ENCODE results near the gene TBC1D13. TPM values are rescaled to one million over a fixed set of nuclear protein-coding genes. Genes with fewer than 3 reads are reported as not detected.
A peak's percentile ranks its signal among the peaks of the same experiment; 100 is the strongest.

Gene TBC1D13
- 21.2 and 22.3 TPM in 2 replicates for total RNA-seq

DNA sequence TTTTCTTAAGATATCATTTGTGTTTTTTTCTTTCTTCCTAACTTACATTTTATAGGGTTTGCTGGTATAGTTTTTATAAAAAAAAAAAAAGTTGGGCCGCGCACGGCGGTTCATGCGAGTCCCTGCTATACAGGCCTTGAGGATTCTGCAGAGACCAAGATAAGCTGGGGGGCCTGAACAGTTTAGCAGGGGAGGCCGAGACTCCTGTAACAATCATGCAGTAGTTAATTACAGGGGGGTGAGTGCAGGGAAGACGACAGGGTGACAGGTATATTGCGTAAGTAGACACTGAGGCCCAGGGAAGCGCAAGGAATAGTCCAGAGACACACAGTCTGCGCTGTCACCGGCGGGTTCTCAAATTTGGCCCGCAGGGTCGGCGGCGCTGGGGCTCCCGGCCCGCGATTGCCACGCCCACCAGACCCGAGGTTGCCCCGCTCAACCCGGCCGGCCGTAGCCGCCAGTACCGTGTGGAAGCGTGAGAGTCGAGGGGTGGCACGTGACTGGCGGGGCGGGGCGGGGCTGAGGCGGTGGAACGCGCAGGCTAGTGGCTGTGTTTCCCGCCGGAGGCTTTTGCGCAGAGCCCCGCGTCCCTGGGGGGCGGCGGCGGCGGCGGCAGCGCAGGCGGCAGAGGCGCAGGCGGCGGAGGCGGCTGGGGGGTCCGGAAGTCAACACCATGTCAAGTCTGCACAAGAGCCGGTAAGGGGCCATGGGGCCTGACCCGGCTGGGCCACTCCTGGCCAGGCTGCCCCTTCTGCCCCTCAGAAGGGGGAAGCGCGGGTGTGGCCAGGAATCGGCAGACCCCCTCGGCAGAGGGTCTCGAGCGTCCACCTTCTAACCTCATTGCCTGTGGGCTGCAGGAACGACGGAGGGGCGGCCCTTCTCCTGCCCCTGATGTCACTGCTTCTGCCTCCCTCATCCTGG lies at the start of gene TBC1D13:
TBC1D13 (plus strand) TSS at position 573 of the 921 bp plus-strand sequence; CDS start at position 674, 101 bp downstream.
- H3K9me3 Mint-ChIP-seq: no peaks in the 10 kb centered on the region
- H3K27me3 Mint-ChIP-seq (ENCODE audit: insufficient read depth): no peaks in the 10 kb centered on the region

GRCh38 chr9:128742401-128742800 lies 44.7 kb upstream of the TBC1D13 start:
- no peaks in the 10 kb centered on the region for H3K27me3 Mint-ChIP-seq (ENCODE audit: insufficient read depth)
- no peak for DNase-seq (ENCODE audit: low spot score)
- H3K36me3 Mint-ChIP-seq (ENCODE audit: low read depth): peaks cover 3% of the 10 kb centered on the region
- no peak overlapping the region for H3K4me3 Mint-ChIP-seq
- H3K4me1 Mint-ChIP-seq (ENCODE audit: low read depth): no peaks in the 10 kb centered on the region
- no peak overlapping the region for H3K27ac Mint-ChIP-seq
- no peaks in the 10 kb centered on the region for H3K9me3 Mint-ChIP-seq
- intact Hi-C loops (cut with micrococcal nuclease): no loop called here

More for the DNA sequence above, at the start of gene TBC1D13:
- intact Hi-C loops (cut with micrococcal nuclease): loop anchor here (1.0 to 5.0 kb wide), 8 partner anchors 16 to 140 kb away; partner anchors contain the start of genes ENDOG, LRRC8A, PKN3 and SPOUT1
- Mint-ChIP-seq H3K4me3 (peak within 1 kb of the TSS; percentile 97), H3K4me1 (ENCODE audit: low read depth) (peaks cover 22% of the 10 kb centered on the region), H3K27ac (peak within 1 kb of the TSS; percentile 89), H3K36me3 (ENCODE audit: low read depth) (peaks cover 6% of the 10 kb centered on the region)
- peak; percentile 84 for DNase-seq (ENCODE audit: low spot score)

DNA sequence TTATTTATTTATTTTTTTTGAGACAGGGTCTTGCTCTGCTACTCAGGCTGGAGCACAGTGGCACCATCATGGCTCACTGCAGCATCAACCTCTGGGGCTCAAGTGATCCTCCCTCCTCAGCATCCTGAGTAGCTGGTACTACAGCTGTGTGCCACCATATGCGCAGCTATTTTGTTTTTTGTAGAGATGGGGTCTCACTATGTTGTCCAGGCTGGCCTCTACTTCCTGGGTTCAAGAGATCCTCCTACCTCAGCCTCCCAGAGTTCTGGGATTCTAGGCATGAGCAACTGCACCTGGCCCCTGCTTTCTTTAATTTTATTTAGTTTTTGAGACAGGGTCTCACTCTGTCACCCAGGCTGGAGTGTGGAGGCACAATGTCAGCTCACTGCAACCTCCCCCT lies 43.6 kb upstream of the TBC1D13 start:
- Mint-ChIP-seq H3K4me3 (no peak overlapping the region), H3K27ac (no peak overlapping the region), H3K36me3 (ENCODE audit: low read depth) (peaks cover 3% of the 10 kb centered on the region), H3K27me3 (ENCODE audit: insufficient read depth) (no peaks in the 10 kb centered on the region), H3K9me3 (no peaks in the 10 kb centered on the region), H3K4me1 (ENCODE audit: low read depth) (no peaks in the 10 kb centered on the region)
- no peak for DNase-seq (ENCODE audit: low spot score)
- intact Hi-C loops (cut with micrococcal nuclease): no loop called here

DNA sequence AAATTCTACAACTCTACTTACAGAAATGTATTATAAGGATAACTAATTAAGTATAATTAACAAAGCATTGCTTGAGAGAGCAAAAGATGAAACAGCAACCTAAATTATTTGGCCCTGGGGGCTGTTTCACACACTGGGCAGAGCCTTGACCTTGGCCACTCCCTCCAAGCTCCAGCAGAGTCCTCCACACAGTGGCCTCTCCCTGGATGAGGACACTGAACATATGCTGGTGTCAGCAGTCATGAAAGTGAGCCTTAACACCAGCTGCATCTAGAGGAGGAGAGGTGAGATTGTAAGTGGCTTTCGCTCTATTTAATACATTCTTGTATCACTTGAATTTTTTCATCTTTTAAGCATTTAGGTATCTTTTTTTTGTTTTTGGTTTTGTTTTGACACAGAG lies 39.8 kb upstream of the TBC1D13 start:
- no peak overlapping the region for H3K4me3 Mint-ChIP-seq
- H3K4me1 Mint-ChIP-seq (ENCODE audit: low read depth): no peaks in the 10 kb centered on the region
- DNase-seq (ENCODE audit: low spot score): no peak
- H3K9me3 Mint-ChIP-seq: no peaks in the 10 kb centered on the region
- no peaks in the 10 kb centered on the region for H3K27me3 Mint-ChIP-seq (ENCODE audit: insufficient read depth)
- H3K27ac Mint-ChIP-seq: no peak overlapping the region
- intact Hi-C loops (cut with micrococcal nuclease): no loop called here
- no peaks in the 10 kb centered on the region for H3K36me3 Mint-ChIP-seq (ENCODE audit: low read depth)

- Mint-ChIP-seq H3K4me1 (ENCODE audit: low read depth) (no peaks in the 10 kb centered on the region), H3K4me3 (no peak overlapping the region), H3K27me3 (ENCODE audit: insufficient read depth) (no peaks in the 10 kb centered on the region), H3K36me3 (ENCODE audit: low read depth) (no peaks in the 10 kb centered on the region), H3K27ac (no peak overlapping the region), H3K9me3 (no peaks in the 10 kb centered on the region)
- intact Hi-C loops (cut with micrococcal nuclease): no loop called here
- DNase-seq (ENCODE audit: low spot score): no peak
Measured at GRCh38 chr9:128750926-128751595, 36.0 kb upstream of the TBC1D13 start.

DNA sequence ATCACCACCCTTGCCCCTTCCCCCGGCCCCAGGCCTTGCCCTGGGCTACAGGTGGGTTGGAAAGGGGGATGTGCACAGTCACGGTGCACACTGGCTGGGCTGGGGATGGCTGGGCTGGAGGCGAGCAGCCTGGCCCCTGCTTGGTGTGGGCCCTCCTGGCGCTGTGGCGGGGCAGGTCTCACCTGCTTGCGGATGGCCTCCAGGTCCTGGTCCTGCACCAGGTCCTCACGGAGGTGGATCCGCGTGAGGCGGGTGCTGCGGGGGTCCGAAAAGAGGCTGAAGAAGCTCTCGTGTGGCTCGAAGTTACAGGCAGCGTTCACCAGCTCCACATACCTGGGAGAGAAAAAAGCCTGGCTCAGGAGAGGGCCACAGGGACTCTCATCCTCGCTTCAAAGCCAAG lies 33.4 kb upstream of the TBC1D13 start:
- Mint-ChIP-seq H3K27me3 (ENCODE audit: insufficient read depth) (no peaks in the 10 kb centered on the region), H3K4me1 (ENCODE audit: low read depth) (no peaks in the 10 kb centered on the region), H3K36me3 (ENCODE audit: low read depth) (no peaks in the 10 kb centered on the region), H3K27ac (no peak overlapping the region), H3K4me3 (no peak overlapping the region), H3K9me3 (no peaks in the 10 kb centered on the region)
- intact Hi-C loops (cut with micrococcal nuclease): no loop called here
- no peak for DNase-seq (ENCODE audit: low spot score)

- Mint-ChIP-seq H3K4me1 (ENCODE audit: low read depth) (no peaks in the 10 kb centered on the region), H3K9me3 (no peaks in the 10 kb centered on the region), H3K36me3 (ENCODE audit: low read depth) (no peaks in the 10 kb centered on the region), H3K27ac (no peak overlapping the region), H3K27me3 (ENCODE audit: insufficient read depth) (no peaks in the 10 kb centered on the region), H3K4me3 (no peak overlapping the region)
- intact Hi-C loops (cut with micrococcal nuclease): no loop called here
- no peak for DNase-seq (ENCODE audit: low spot score)
Measured at GRCh38 chr9:128757602-128758001, 29.5 kb upstream of the TBC1D13 start.

- H3K4me1 Mint-ChIP-seq (ENCODE audit: low read depth): no peaks in the 10 kb centered on the region
- H3K9me3 Mint-ChIP-seq: no peaks in the 10 kb centered on the region
- intact Hi-C loops (cut with micrococcal nuclease): no loop called here
- no peaks in the 10 kb centered on the region for H3K36me3 Mint-ChIP-seq (ENCODE audit: low read depth)
- no peak for DNase-seq (ENCODE audit: low spot score)
- H3K4me3 Mint-ChIP-seq: no peak overlapping the region
- no peaks in the 10 kb centered on the region for H3K27me3 Mint-ChIP-seq (ENCODE audit: insufficient read depth)
- H3K27ac Mint-ChIP-seq: no peak overlapping the region
Measured at GRCh38 chr9:128762671-128763449, 24.2 kb upstream of the TBC1D13 start.

DNA sequence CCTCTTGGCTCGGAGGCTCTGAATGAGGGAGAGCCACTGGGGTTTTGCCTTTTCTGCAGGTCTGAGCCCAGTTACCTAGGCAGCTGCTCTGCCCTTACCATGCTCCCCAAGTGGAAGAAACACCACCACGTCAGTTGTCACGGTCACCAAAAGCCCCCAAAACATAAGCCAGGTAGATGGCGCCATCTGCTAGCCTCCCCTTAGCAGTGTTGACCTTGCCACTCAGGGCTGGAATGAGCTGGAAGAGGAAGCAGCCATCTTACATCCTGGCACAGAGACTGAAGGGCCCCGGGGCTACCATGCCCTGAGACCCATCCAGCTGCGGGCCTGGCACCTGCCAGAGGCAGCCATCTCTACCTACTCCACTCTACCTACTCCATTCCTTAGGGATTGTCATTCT lies 22.7 kb upstream of the TBC1D13 start:
- no peaks in the 10 kb centered on the region for H3K36me3 Mint-ChIP-seq (ENCODE audit: low read depth)
- H3K4me3 Mint-ChIP-seq: no peak overlapping the region
- no peak overlapping the region for H3K27ac Mint-ChIP-seq
- no peaks in the 10 kb centered on the region for H3K27me3 Mint-ChIP-seq (ENCODE audit: insufficient read depth)
- H3K9me3 Mint-ChIP-seq: no peaks in the 10 kb centered on the region
- no peaks in the 10 kb centered on the region for H3K4me1 Mint-ChIP-seq (ENCODE audit: low read depth)
- no peak for DNase-seq (ENCODE audit: low spot score)
- intact Hi-C loops (cut with micrococcal nuclease): no loop called here

DNA sequence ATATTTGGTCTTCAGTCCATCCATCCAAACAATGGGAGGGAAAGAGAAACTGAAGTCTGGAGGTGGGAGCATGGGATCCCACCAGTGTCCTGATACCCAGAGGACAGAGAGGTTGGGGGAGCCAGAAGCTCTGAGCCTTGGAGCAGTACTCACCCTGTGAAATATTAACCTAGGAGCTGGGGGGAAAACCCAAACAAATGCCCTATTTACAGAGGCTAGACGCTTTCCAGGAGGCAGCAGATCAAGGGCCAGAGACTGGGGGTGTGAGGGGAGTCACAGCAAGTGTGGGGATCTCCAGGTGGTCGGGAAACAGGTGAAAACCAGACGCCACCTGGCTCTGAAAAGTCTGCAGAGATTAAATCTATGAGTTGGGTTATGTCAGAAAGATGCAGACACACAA lies 21.6 kb upstream of the TBC1D13 start:
- Mint-ChIP-seq H3K27me3 (ENCODE audit: insufficient read depth) (no peaks in the 10 kb centered on the region), H3K36me3 (ENCODE audit: low read depth) (no peaks in the 10 kb centered on the region), H3K4me1 (ENCODE audit: low read depth) (peaks cover 8% of the 10 kb centered on the region), H3K4me3 (no peak overlapping the region), H3K9me3 (no peaks in the 10 kb centered on the region), H3K27ac (no peak overlapping the region)
- intact Hi-C loops (cut with micrococcal nuclease): no loop called here
- DNase-seq (ENCODE audit: low spot score): no peak

DNA sequence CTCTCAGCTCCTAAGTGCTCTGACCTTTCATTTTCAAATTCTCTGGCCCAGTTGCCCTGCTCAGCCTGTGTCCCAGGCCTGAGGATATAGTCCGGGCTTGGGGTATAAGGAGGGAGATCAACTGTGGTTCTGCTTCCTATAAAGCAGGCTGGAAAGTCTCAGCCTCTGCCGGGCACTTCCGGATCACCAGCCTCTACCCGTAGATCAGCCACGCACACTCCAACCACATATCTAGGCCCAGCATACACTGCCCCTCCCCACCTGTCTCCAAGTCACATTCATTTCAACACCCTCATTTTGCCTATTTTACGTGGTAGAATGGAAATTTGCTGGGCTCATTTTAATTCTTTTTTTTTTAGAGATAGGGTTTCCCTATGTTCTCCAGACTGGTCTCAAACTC lies 18.4 kb upstream of the TBC1D13 start:
- no peak for DNase-seq (ENCODE audit: low spot score)
- intact Hi-C loops (cut with micrococcal nuclease): no loop called here
- no peak overlapping the region for H3K27ac Mint-ChIP-seq
- H3K4me3 Mint-ChIP-seq: no peak overlapping the region
- peaks cover 14% of the 10 kb centered on the region for H3K4me1 Mint-ChIP-seq (ENCODE audit: low read depth)
- no peaks in the 10 kb centered on the region for H3K27me3 Mint-ChIP-seq (ENCODE audit: insufficient read depth)
- H3K9me3 Mint-ChIP-seq: no peaks in the 10 kb centered on the region
- no peaks in the 10 kb centered on the region for H3K36me3 Mint-ChIP-seq (ENCODE audit: low read depth)

DNA sequence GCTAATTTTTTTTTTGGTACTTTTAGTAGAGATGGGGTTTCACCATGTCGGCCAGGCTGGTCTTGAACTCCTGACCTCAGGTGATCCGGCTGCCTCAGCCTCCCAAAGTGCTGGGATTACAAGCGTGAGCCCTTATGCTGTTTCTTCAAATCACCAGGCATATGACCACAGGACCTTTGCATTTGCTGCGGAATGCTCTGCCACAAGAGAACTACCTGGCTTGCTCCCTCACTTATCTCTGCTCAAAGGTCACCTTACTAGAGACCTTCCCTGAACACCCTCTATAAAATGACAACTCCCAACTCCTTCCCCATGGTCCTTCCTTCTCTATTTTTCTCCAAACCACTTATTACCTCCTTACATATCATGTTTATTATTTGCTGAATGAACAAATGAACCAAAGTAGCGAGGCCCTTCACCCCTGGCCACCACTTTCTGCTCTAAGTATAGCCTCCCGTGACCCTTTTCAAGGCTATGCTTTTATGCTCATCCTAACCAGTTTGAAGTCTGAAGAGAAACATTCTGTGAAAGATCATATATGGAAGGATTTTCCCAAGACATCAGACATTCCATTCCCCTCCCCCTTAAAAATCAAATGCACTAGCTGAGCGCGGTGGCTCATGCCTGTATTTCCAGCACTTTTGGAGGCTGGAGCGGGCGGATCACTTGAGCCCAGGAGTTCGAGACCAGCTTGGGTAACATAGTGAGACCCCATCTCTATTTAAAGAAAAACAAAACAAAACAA lies 16.6 kb upstream of the TBC1D13 start:
- intact Hi-C loops (cut with micrococcal nuclease): loop anchor here (1.0 to 10.0 kb wide), 12 partner anchors 17 to 448 kb away; partner anchors contain the start of genes COQ4, DOLK, DYNC2I2 and ENDOG
- H3K27ac Mint-ChIP-seq: peak overlapping the region; percentile 95
- peaks cover 5% of the 10 kb centered on the region for H3K9me3 Mint-ChIP-seq
- peak overlapping the region; percentile 98 for H3K4me3 Mint-ChIP-seq
- peaks cover 14% of the 10 kb centered on the region for H3K4me1 Mint-ChIP-seq (ENCODE audit: low read depth)
- DNase-seq (ENCODE audit: low spot score): no peak
- H3K36me3 Mint-ChIP-seq (ENCODE audit: low read depth): peaks cover 1% of the 10 kb centered on the region
- H3K27me3 Mint-ChIP-seq (ENCODE audit: insufficient read depth): no peaks in the 10 kb centered on the region
